Measurements from ENCODE around the gene SLC39A7. TPM values are rescaled to one million over a fixed set of nuclear protein-coding genes. Genes with fewer than 3 reads are reported as not detected.

The SLC39A7 gene
- polyA plus RNA-seq, 2 of the 4 experiments (the other 2 are of a cell fraction), result 59.0 to 122 TPM

- no peak for TF ChIP-seq FOSB (CRISPR knock-in tag; IDR thresholded peaks at IDR 0.05)
- TF ChIP-seq BCL3 (IDR thresholded peaks at IDR 0.05), result peak; percentile 72; the same call in 2 of the 3 replicates
- no peak for TF ChIP-seq CTCF (IDR thresholded peaks at IDR 0.05)
- TF ChIP-seq ZFP36 (IDR thresholded peaks at IDR 0.05; ENCODE audit: borderline replicate concordance, partially characterized antibody), result no peak
- no peak for TF ChIP-seq CEBPB (IDR thresholded peaks at IDR 0.05)
- TF ChIP-seq EHF (CRISPR knock-in tag; IDR thresholded peaks at IDR 0.05), result no peak
- peak; percentile 52; the same call in 1 of the 2 replicates for TF ChIP-seq E2F6 (IDR thresholded peaks at IDR 0.05; ENCODE audit: borderline replicate concordance, low read depth)
- TF ChIP-seq POLR2A (IDR thresholded peaks at IDR 0.05; ENCODE audit: low read length), result peak; percentile 75
- TF ChIP-seq RAD21 (conservative IDR thresholded peaks at IDR 0.05 in 1 of 2, IDR thresholded peaks at IDR 0.05 in 1 of 2), result no peak
- no peak for TF ChIP-seq RFX5 (IDR thresholded peaks at IDR 0.05)
- no peak for TF ChIP-seq FOSL2 (IDR thresholded peaks at IDR 0.05)
- no peak for TF ChIP-seq FOSL2 (CRISPR knock-in tag; IDR thresholded peaks at IDR 0.05)
- TF ChIP-seq BHLHE40 (IDR thresholded peaks at IDR 0.05; ENCODE audit: low read depth, low read length), result no peak
- TF ChIP-seq CHD4 (IDR thresholded peaks at IDR 0.05; ENCODE audit: borderline replicate concordance), result no peak
- no peak for TF ChIP-seq ATOH8 (CRISPR knock-in tag; IDR thresholded peaks at IDR 0.05; ENCODE audit: low read depth)
- TF ChIP-seq MYC (IDR thresholded peaks at IDR 0.05; ENCODE audit: borderline replicate concordance, low read length), result no peak
- no peak for TF ChIP-seq HOXB13 (CRISPR knock-in tag; IDR thresholded peaks at IDR 0.05; ENCODE audit: low read depth)
These were observed 7.7 kb downstream of the SLC39A7 start, which contains the start of gene RING1 (continued) for GRCh38 chr6:33208091-33208967.

GRCh38 chr6:33209856-33210255 lies 9.2 kb downstream of the SLC39A7 start:
- ChIA-PET POLR2A (interaction anchor here (1.7 to 1.9 kb wide), 2 partner anchors 10 to 39 kb away, joined by 6 to 13 read pairs; no protein-coding TSS in a partner anchor), CTCF (interaction anchor here (2.7 kb wide), 1 partner anchor 38 kb away, joined by 11 read pairs; no protein-coding TSS in a partner anchor)
- no peak overlapping the region for H3K27ac ChIP-seq
- H3K4me2 ChIP-seq, result no peak overlapping the region
- TF ChIP-seq ZNF302 (CRISPR knock-in tag; IDR thresholded peaks at IDR 0.05) (no peak), HOXB13 (CRISPR knock-in tag; IDR thresholded peaks at IDR 0.05; ENCODE audit: low read depth) (no peak), RNF2 (IDR thresholded peaks at IDR 0.05; ENCODE audit: borderline replicate concordance, low read depth) (no peak), REST (IDR thresholded peaks at IDR 0.05) (no peak), HMGXB4 (CRISPR knock-in tag; IDR thresholded peaks at IDR 0.05; ENCODE audit: borderline replicate concordance) (no peak)
- no peak for FAIRE-seq
- no peak overlapping the region for H3K4me3 ChIP-seq
- peaks cover 31% of the 10 kb centered on the region for H3K4me1 ChIP-seq
- no peaks in the 10 kb centered on the region for H3K9me3 ChIP-seq
- DNase-seq (ENCODE audit: low read depth in 1 of 2, low spot score in 1 of 2), result no peak
- 81% methylated on average over 5 of the region's 10 CpGs for WGBS (ENCODE audit: missing lambda C conversion rate)
- no peak for ATAC-seq
